RWPE2 (cell line): ENCODE results near the gene TRAPPC8.
"Not testable (repeated sequence)": the region's sequence is repeated elsewhere in the genome, so short reads cannot be mapped to it uniquely, and the experiment has no call there.

Experiments
- ATAC-seq: fragments of 200-7000 bp; cut with Tn5 transposase; 3 replicates; pipeline ENCODE4 v1.9.1; 2021; ENCODE audit warnings: low read depth
- DNase-seq: peaks from one replicate; pipeline ENCODE4 v3.0.0-alpha.2; 2020; ENCODE audit warnings: low spot score
- H3K27ac ChIP-seq: fragments of 450-650 bp; 2 replicates; pipeline ENCODE4 v1.5.1; 2017; ENCODE audit warnings: mild to moderate bottlenecking; ENCODE audit not compliant: poor library complexity, severe bottlenecking
- H3K27me3 ChIP-seq: fragments of 250-450 bp; sonication (Bioruptor Pico); 2 replicates; pipeline ENCODE4 v1.5.1; 2021; ENCODE audit warnings: mild to moderate bottlenecking, moderate library complexity; ENCODE audit not compliant: insufficient read depth, poor library complexity, severe bottlenecking
- H3K36me3 ChIP-seq: fragments of 250-450 bp; sonication (Bioruptor Pico); 2 replicates; pipeline ENCODE4 v1.5.1; 2020; ENCODE audit warnings: low read depth, mild to moderate bottlenecking, moderate library complexity
- H3K4me1 ChIP-seq: fragments of 250-450 bp; sonication (Bioruptor Pico); 2 replicates; pipeline ENCODE4 v1.5.1; 2021; ENCODE audit warnings: mild to moderate bottlenecking, moderate library complexity; ENCODE audit not compliant: insufficient read depth, poor library complexity, severe bottlenecking
- H3K4me3 ChIP-seq: fragments of 250-450 bp; sonication (Bioruptor Pico); 2 replicates; pipeline ENCODE4 v1.5.1; 2021; ENCODE audit warnings: mild to moderate bottlenecking, moderate library complexity; ENCODE audit not compliant: severe bottlenecking
- H3K9me3 ChIP-seq: fragments of 250-450 bp; sonication (Bioruptor Pico); 2 replicates; pipeline ENCODE4 v1.5.1; 2021; ENCODE audit warnings: mild to moderate bottlenecking, moderate library complexity; ENCODE audit not compliant: severe bottlenecking
- TF ChIP-seq, protein P1 (sequence below): fragments of 450-650 bp; IDR thresholded peaks from one replicate; pipeline ENCODE4 v1.5.1; 2017; ENCODE audit warnings: mild to moderate bottlenecking, moderate library complexity; ENCODE audit not compliant: poor library complexity, severe bottlenecking

TRAPPC8 gene

DNA sequence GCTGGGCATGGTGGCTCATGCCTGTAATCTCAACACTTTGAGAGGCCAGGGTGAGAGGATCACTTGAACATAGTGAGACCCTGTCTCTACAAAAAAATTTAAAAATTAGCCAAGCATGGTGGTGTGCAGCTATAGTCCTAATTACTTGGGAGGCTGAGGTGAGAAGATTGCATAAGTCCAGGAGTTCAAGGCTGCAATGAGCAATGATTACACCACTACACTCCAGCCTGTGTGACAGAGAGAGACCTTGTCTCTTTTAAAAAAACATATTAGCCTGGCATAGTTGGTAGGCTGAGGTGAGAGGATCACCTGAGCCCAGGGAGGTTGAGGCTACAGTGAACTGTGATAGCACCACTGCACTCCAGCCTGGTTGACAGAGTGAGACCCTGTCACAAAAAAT is 13.7 kb downstream of the TRAPPC8 start:
- DNase-seq (no peak), ATAC-seq (no peak)
- no peak overlapping the region for H3K27ac ChIP-seq
- no peaks in the 10 kb centered on the region for H3K4me1 ChIP-seq
- TF ChIP-seq, protein P1, sequence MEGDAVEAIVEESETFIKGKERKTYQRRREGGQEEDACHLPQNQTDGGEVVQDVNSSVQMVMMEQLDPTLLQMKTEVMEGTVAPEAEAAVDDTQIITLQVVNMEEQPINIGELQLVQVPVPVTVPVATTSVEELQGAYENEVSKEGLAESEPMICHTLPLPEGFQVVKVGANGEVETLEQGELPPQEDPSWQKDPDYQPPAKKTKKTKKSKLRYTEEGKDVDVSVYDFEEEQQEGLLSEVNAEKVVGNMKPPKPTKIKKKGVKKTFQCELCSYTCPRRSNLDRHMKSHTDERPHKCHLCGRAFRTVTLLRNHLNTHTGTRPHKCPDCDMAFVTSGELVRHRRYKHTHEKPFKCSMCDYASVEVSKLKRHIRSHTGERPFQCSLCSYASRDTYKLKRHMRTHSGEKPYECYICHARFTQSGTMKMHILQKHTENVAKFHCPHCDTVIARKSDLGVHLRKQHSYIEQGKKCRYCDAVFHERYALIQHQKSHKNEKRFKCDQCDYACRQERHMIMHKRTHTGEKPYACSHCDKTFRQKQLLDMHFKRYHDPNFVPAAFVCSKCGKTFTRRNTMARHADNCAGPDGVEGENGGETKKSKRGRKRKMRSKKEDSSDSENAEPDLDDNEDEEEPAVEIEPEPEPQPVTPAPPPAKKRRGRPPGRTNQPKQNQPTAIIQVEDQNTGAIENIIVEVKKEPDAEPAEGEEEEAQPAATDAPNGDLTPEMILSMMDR = no peak
- no peaks in the 10 kb centered on the region for H3K27me3 ChIP-seq
- H3K36me3 ChIP-seq = peaks cover 50% of the 10 kb centered on the region
- H3K4me3 ChIP-seq = no peak overlapping the region
- no peaks in the 10 kb centered on the region for H3K9me3 ChIP-seq

DNA sequence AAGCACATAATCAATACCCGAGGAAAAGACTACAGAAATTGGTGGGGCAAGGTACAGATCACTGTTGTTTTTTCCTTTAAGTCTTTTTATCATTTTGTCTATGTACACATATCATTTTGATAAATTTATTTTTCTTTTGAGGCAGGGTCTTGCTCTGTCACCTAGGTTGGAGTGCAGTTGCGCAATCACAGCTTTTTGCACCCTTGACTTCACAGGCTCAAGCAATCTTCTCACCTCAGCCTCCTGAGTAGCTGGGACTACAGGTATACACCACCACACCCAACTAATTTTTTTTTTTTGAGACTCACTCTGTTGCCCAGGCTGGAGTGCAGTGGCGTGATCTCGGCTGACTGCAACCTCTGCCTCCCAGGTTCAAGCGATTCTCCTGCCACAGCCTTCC is 15.9 kb downstream of the TRAPPC8 start:
- peaks cover 50% of the 10 kb centered on the region for H3K36me3 ChIP-seq
- not testable (repeated sequence) for DNase-seq

DNA sequence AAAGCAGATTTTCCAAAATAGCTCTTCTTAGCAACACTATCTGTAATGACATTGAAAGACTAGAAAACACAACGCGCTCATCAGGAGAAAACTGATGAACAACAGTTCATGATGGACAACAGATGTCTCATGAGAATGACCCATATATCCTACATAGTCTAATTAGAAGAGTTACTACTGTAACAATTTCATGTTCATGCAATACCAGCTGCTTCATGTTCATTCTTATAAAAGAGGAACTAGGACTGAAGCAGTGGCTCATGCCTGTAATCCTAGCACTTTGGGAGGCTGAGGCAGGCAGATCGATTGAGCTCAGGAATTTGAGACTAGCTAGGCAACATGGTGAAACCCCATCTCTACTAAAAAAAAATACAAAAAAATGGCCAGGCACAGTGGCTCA is 22.7 kb downstream of the TRAPPC8 start:
- Histone ChIP-seq H3K36me3 (peaks cover 45% of the 10 kb centered on the region), H3K4me1 (no peaks in the 10 kb centered on the region), H3K27ac (no peak overlapping the region), H3K27me3 (no peaks in the 10 kb centered on the region), H3K9me3 (no peaks in the 10 kb centered on the region), H3K4me3 (no peak overlapping the region)
- ATAC-seq (no peak), DNase-seq (no peak)
- TF ChIP-seq, protein P1 = no peak

More for the DNA sequence above, 15.9 kb downstream of the TRAPPC8 start:
- not testable (repeated sequence) for H3K27ac ChIP-seq, H3K4me1 ChIP-seq, H3K4me3 ChIP-seq, ATAC-seq, H3K9me3 ChIP-seq, H3K27me3 ChIP-seq

DNA sequence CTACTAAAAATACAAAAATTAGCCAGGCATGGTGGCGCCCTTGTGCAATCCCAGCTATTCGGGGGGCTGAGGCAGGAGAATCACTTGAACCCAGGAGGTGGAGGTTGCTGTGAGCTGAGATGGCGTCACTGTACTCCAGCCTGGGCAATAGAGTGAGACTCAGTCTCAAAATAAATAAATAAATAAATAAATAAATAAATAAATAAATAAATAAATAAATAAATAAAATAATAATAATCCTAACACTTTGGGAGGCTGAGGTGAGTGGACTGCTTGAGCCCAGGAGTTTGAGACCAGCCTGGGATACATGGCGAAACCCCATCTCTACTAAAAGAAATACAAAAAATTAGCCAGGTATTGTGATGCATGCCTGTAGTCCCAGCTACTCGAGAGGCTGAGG is 23.6 kb downstream of the TRAPPC8 start:
- H3K27me3 ChIP-seq, H3K4me1 ChIP-seq, H3K27ac ChIP-seq, ATAC-seq, H3K4me3 ChIP-seq, H3K9me3 ChIP-seq, DNase-seq: not testable (repeated sequence)
- H3K36me3 ChIP-seq = peaks cover 51% of the 10 kb centered on the region

DNA sequence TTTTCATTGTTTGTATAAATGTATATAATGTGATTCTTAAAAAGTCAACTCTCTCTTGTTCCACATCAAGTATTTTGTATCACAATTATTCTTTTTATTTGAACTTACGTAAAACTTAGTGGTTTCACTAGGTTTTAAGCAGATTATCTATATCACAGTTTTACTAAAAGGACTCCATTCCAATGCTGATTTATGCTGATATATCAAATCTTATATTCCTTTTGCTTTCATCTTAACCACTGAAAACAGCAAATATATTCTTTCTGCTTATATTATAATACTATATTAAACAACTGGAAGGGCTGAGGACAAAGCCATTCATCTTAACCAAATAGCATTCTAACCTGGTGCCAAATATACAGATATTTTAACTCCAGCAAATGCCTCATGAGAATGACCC is 24.2 kb downstream of the TRAPPC8 start:
- TF ChIP-seq, protein P1 = no peak
- no peak overlapping the region for H3K4me3 ChIP-seq
- H3K27me3 ChIP-seq = no peaks in the 10 kb centered on the region
- no peaks in the 10 kb centered on the region for H3K9me3 ChIP-seq
- DNase-seq (no peak), ATAC-seq (no peak)
- H3K4me1 ChIP-seq = no peaks in the 10 kb centered on the region
- peaks cover 52% of the 10 kb centered on the region for H3K36me3 ChIP-seq
- H3K27ac ChIP-seq = no peak overlapping the region

DNA sequence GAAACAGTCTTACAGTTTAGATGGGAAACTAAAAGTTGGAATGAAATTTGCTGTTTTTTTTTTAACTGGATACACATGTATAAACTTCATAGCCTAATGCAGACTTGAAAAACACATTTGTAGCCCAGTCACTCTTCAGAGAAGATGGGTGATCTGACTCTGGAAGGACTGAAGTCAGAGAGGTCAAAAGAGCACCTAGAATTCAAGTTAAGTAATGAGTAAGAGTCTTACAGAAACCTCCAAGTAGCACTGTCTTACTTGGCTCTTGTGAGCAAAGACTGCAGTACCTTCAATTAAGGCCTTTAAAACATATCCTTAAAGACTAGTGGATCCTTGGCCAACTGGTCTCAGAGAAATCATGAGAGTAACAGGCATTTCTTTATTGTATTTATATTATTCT is 41.9 kb downstream of the TRAPPC8 start:
- no peaks in the 10 kb centered on the region for H3K27me3 ChIP-seq
- no peak overlapping the region for H3K27ac ChIP-seq
- H3K9me3 ChIP-seq = no peaks in the 10 kb centered on the region
- no peak for DNase-seq
- no peaks in the 10 kb centered on the region for H3K4me1 ChIP-seq
- peaks cover 69% of the 10 kb centered on the region for H3K36me3 ChIP-seq
- no peak overlapping the region for H3K4me3 ChIP-seq
- TF ChIP-seq, protein P1 = no peak
- no peak for ATAC-seq

DNA sequence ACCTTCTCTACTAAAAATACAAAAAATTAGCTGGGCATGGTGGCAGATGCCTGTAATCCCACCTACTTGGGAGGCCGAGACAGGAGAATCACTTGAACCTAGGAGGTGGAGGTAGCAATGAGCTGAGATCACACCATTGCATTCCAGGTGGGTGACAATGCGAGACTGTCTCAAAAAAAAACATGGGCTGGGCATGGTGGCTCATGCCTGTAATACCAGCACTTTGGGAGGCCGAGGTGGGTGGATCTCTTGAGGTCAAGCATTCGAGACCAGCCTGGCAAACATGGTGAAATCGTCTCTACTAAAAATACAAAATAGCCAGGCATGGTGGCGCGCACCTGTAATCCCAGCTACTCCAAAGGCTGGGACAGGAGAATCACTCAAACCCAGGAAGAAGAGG is 43.2 kb downstream of the TRAPPC8 start:
- not testable (repeated sequence) for H3K4me1 ChIP-seq, DNase-seq, H3K9me3 ChIP-seq, H3K4me3 ChIP-seq, ATAC-seq, H3K27ac ChIP-seq, H3K27me3 ChIP-seq
- H3K36me3 ChIP-seq = peaks cover 72% of the 10 kb centered on the region
